ENCODE data around the gene ZBTB7C. TPM values are rescaled to one million over a fixed set of nuclear protein-coding genes. Genes with fewer than 3 reads are reported as not detected.
A peak's percentile ranks its signal among the peaks of the same experiment; 100 is the strongest.

ZBTB7C gene
- total and polyA plus RNA-seq, 9 of the 15 experiments (the other 6 are each of a cell fraction or from before 2014, with no cell fraction given), result not detected

DNA sequence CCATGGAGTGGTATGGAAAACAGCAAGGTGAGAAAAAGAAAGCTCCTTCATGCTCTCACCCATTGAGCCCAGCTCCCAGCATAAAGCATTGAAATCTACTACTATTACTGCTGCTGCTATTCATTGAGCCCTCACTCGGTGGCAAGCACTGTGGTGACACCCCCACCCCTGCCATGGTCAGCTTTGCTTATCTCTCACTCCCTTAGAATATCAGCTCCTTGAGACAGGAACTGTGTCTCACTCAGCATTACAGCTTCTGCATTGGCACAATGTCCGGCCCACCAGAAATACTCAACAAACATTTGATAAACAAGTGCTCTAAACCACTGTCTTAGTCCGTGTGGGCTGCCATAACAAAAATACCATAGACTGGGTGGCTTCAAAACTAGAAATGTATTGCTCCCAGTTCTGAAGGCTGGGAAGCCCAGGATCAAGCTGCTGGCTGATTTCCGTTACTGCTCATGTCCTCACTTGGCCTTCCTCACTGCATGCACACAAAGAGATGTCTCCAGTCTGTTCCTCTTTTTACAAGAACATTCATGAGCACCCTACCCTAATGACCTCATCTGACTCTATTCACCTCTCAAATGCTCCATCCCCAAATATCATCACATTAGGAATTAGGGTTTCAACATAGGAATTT is 116.3 kb downstream of the ZBTB7C start (continued):
- TF ChIP-seq, protein P1, sequence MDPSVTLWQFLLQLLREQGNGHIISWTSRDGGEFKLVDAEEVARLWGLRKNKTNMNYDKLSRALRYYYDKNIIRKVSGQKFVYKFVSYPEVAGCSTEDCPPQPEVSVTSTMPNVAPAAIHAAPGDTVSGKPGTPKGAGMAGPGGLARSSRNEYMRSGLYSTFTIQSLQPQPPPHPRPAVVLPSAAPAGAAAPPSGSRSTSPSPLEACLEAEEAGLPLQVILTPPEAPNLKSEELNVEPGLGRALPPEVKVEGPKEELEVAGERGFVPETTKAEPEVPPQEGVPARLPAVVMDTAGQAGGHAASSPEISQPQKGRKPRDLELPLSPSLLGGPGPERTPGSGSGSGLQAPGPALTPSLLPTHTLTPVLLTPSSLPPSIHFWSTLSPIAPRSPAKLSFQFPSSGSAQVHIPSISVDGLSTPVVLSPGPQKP (CRISPR knock-in tag; IDR thresholded peaks at IDR 0.05), result no peak
- TF ChIP-seq JUND (IDR thresholded peaks at IDR 0.05; ENCODE audit: borderline replicate concordance, low read depth, low read length), result no peak
- TF ChIP-seq JUND (tag; IDR thresholded peaks at IDR 0.05; ENCODE audit: borderline replicate concordance, low read depth, low read length), result 0 out of 3 replicates have a peak, but pooled peaks have one; percentile 16
- TF ChIP-seq, protein P2, sequence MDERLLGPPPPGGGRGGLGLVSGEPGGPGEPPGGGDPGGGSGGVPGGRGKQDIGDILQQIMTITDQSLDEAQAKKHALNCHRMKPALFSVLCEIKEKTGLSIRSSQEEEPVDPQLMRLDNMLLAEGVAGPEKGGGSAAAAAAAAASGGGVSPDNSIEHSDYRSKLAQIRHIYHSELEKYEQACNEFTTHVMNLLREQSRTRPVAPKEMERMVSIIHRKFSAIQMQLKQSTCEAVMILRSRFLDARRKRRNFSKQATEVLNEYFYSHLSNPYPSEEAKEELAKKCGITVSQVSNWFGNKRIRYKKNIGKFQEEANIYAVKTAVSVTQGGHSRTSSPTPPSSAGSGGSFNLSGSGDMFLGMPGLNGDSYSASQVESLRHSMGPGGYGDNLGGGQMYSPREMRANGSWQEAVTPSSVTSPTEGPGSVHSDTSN (CRISPR knock-in tag; IDR thresholded peaks at IDR 0.05; ENCODE audit: low read depth), result no peak
- TF ChIP-seq, protein P2 (tag; conservative IDR thresholded peaks at IDR 0.05; ENCODE audit: low read depth), result peak; percentile 38; the same call in 1 of the 2 replicates
- TF ChIP-seq ZNF134 (CRISPR knock-in tag; conservative IDR thresholded peaks at IDR 0.05), result peak; percentile 29; the same call in 1 of the 2 replicates
- TF ChIP-seq ZNF551 (CRISPR knock-in tag; IDR thresholded peaks at IDR 0.05), result no peak
- TF ChIP-seq RUNX1 (IDR thresholded peaks at IDR 0.05; ENCODE audit: low read depth), result no peak
- TF ChIP-seq EGR1 (conservative IDR thresholded peaks at IDR 0.05), result no peak
- TF ChIP-seq, protein P3, sequence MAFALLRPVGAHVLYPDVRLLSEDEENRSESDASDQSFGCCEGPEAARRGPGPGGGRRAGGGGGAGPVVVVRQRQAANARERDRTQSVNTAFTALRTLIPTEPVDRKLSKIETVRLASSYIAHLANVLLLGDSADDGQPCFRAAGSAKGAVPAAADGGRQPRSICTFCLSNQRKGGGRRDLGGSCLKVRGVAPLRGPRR (CRISPR knock-in tag; IDR thresholded peaks at IDR 0.05), result no peak
- TF ChIP-seq NFE2 (IDR thresholded peaks at IDR 0.05; ENCODE audit: low read depth), result no peak
- TF ChIP-seq, protein P4, sequence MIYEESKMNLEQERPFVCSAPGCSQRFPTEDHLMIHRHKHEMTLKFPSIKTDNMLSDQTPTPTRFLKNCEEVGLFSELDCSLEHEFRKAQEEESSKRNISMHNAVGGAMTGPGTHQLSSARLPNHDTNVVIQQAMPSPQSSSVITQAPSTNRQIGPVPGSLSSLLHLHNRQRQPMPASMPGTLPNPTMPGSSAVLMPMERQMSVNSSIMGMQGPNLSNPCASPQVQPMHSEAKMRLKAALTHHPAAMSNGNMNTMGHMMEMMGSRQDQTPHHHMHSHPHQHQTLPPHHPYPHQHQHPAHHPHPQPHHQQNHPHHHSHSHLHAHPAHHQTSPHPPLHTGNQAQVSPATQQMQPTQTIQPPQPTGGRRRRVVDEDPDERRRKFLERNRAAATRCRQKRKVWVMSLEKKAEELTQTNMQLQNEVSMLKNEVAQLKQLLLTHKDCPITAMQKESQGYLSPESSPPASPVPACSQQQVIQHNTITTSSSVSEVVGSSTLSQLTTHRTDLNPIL (CRISPR knock-in tag; IDR thresholded peaks at IDR 0.05), result no peak
- no peak for TF ChIP-seq TAL1 (IDR thresholded peaks at IDR 0.05)
- no peak for TF ChIP-seq ZFP36 (IDR thresholded peaks at IDR 0.05; ENCODE audit: low read depth, low read length, partially characterized antibody)

All from K562 (cell line).